IMR-90 (cell line): ENCODE data around the gene STAMBPL1. TPM values are rescaled to one million over a fixed set of nuclear protein-coding genes. Genes with fewer than 3 reads are reported as not detected.

ENCODE experiments used
- ATAC-seq: fragments of 200-7000 bp; cut with Tn5 transposase; 2 replicates; pipeline ENCODE4 v1.9.1; 2020; ENCODE audit warnings: low read depth, mild to moderate bottlenecking, moderate library complexity
- BruUV-seq: library from RNA; stranded (reverse); fragments of 400-500 nt; replicated peaks from 2 replicates; lab custom pipeline; 2021; lab: Mats Ljungman, UMichigan
- CTCF ChIA-PET: fragments of 300-600 bp; formaldehyde crosslinking; extraction: SDS; loops from one replicate; lab custom pipeline; 2021; ENCODE audit warnings: antibody characterized with exemption; lab: Yijun Ruan, JAX
- POLR2A ChIA-PET: fragments of 300-600 bp; sonication (Branson Sonifier 250); formaldehyde crosslinking; loops from one replicate; lab custom pipeline; 2022; ENCODE audit warnings: antibody characterized with exemption; ENCODE audit not compliant: unreplicated experiment; lab: Charles Lee
- DNase-seq: peaks from one replicate; pipeline ENCODE4 v3.0.0; 2013
- H2AFZ ChIP-seq: replicated peaks from 2 replicates; pipeline ENCODE3; 2013; ENCODE audit warnings: low read length, mild to moderate bottlenecking; ENCODE audit not compliant: poor library complexity
- H2AK5ac ChIP-seq: 2 replicates; pipeline ENCODE4 v1.6.1; 2013; ENCODE audit warnings: low read depth, low read length, inconsistent platforms
- H2AK9ac ChIP-seq: replicated peaks from 2 replicates; pipeline ENCODE3; 2013; ENCODE audit warnings: mild to moderate bottlenecking, low read depth, low read length, moderate library complexity; ENCODE audit not compliant: poor library complexity
- H2BK120ac ChIP-seq: 2 replicates; pipeline ENCODE4 v1.6.1; 2013; ENCODE audit warnings: low read depth, low read length, inconsistent platforms
- H2BK15ac ChIP-seq: 3 replicates; pipeline ENCODE4 v1.6.1; 2013; ENCODE audit warnings: low read depth, low read length, inconsistent platforms
- H2BK20ac ChIP-seq: 2 replicates; pipeline ENCODE4 v1.6.1; 2013; ENCODE audit warnings: low read depth, mild to moderate bottlenecking, inconsistent platforms, low read length, moderate library complexity
- H2BK5ac ChIP-seq: 2 replicates; pipeline ENCODE4 v1.6.1; 2013; ENCODE audit warnings: mild to moderate bottlenecking, low read depth, low read length, inconsistent platforms; ENCODE audit not compliant: poor library complexity, severe bottlenecking
- H3K14ac ChIP-seq: replicated peaks from 2 replicates; pipeline ENCODE4 v1.6.1; 2013; ENCODE audit warnings: low read depth, low read length, inconsistent platforms
- H3K18ac ChIP-seq: 2 replicates; pipeline ENCODE4 v1.6.1; 2013; ENCODE audit warnings: low read depth, low read length, control low read depth
- H3K23ac ChIP-seq: 2 replicates; pipeline ENCODE4 v1.6.1; 2013; ENCODE audit warnings: low read depth, low read length, inconsistent platforms
- H3K27ac ChIP-seq: 2 replicates; pipeline ENCODE4 v1.5.1; 2013; ENCODE audit warnings: mild to moderate bottlenecking, control low read depth, low read length; ENCODE audit not compliant: insufficient read depth
- H3K27me3 ChIP-seq: 2 replicates; pipeline ENCODE4 v1.6.1; 2013; ENCODE audit warnings: low read length; ENCODE audit not compliant: control insufficient read depth, insufficient read depth
- H3K36me3 ChIP-seq: 2 replicates; pipeline ENCODE4 v1.6.1; 2013; ENCODE audit warnings: low read length, mixed read lengths; ENCODE audit not compliant: control insufficient read depth, insufficient read depth
- H3K4ac ChIP-seq: 2 replicates; pipeline ENCODE4 v1.6.1; 2013; ENCODE audit warnings: low read depth, low read length, inconsistent platforms
- H3K4me1 ChIP-seq: 2 replicates; pipeline ENCODE4 v1.6.1; 2013; ENCODE audit warnings: low read length, mixed read lengths; ENCODE audit not compliant: control insufficient read depth, insufficient read depth
- H3K4me2 ChIP-seq: 2 replicates; pipeline ENCODE4 v1.6.1; 2013; ENCODE audit warnings: low read depth, mild to moderate bottlenecking, control low read depth, low read length, moderate library complexity
- H3K4me3 ChIP-seq: 2 replicates; pipeline ENCODE4 v1.5.1; 2013; ENCODE audit warnings: low read depth, mild to moderate bottlenecking, control low read depth, low read length, moderate library complexity; ENCODE audit not compliant: insufficient read depth
- H3K56ac ChIP-seq: 2 replicates; pipeline ENCODE4 v1.6.1; 2013; ENCODE audit warnings: low read length, inconsistent platforms; ENCODE audit not compliant: insufficient read depth; ENCODE audit errors: extremely low read depth
- H3K79me1 ChIP-seq, 2 experiments: 2 replicates each; pipeline ENCODE4 v1.6.1; 2013; ENCODE audit warnings: low read length in 2 of 2, inconsistent platforms in 1 of 2, low read depth in 1 of 2
- H3K9ac ChIP-seq: 2 replicates; pipeline ENCODE4 v1.6.1; 2013; ENCODE audit warnings: low read depth, low read length, control low read depth
- H3K9me1 ChIP-seq: 2 replicates; pipeline ENCODE4 v1.6.1; 2013; ENCODE audit warnings: low read length, inconsistent platforms; ENCODE audit not compliant: insufficient read depth
- H3K9me3 ChIP-seq: 2 replicates; pipeline ENCODE4 v1.6.1; 2013; ENCODE audit warnings: low read length; ENCODE audit not compliant: control insufficient read depth, insufficient read depth
- H4K20me1 ChIP-seq: 2 replicates; pipeline ENCODE4 v1.6.1; 2013; ENCODE audit warnings: low read length, inconsistent platforms; ENCODE audit not compliant: insufficient read depth
- H4K5ac ChIP-seq: 2 replicates; pipeline ENCODE4 v1.6.1; 2013; ENCODE audit warnings: mild to moderate bottlenecking, low read depth, low read length, control low read depth
- H4K8ac ChIP-seq, 2 experiments: 2 replicates each; pipeline ENCODE4 v1.6.1; 2013; ENCODE audit warnings: low read depth in 2 of 2, low read length in 2 of 2, control low read depth in 1 of 2, inconsistent platforms in 1 of 2
- H4K91ac ChIP-seq: 2 replicates; pipeline ENCODE4 v1.6.1; 2013; ENCODE audit warnings: low read depth, low read length, inconsistent platforms; ENCODE audit not compliant: insufficient read depth
- MAFK ChIP-seq: IDR thresholded peaks from 2 replicates; pipeline ENCODE4 v1.6.1; 2012; ENCODE audit warnings: low read depth, low read length, improper control_type of control experiment
- NFE2L2 ChIP-seq: fragments of 150-350 bp; IDR thresholded peaks from 2 replicates; pipeline ENCODE4 v1.6.1; 2016; ENCODE audit warnings: low read depth, mild to moderate bottlenecking, low read length
- RFX5 ChIP-seq: IDR thresholded peaks from 2 replicates; pipeline ENCODE4 v1.8.0; 2012; ENCODE audit warnings: low read depth, mild to moderate bottlenecking, low read length, moderate library complexity
- WGBS, 2 experiments: methylation state at CpG; one replicate each; pipeline versions ENCODE4 v1.1.5 to v1.1.7; 2013; ENCODE audit warnings: missing lambda C conversion rate in 2 of 2; ENCODE audit not compliant: insufficient read length in 1 of 2; ENCODE audit errors: extremely low coverage in 2 of 2; 5-methylcytosine and 5-hydroxymethylcytosine counted together
- dilution Hi-C: fragments of 300-500 bp; cut with HindIII; formaldehyde crosslinking; loops from one replicate; pipeline ENCODE4 v1.14.3; 2018; ENCODE audit warnings: low sequenced_read_pairs; ENCODE audit not compliant: unreplicated experiment
- in situ Hi-C: fragments of 300-500 bp; cut with MboI; formaldehyde crosslinking; loops from 3 replicates; pipeline ENCODE4 v1.14.3; 2019; ENCODE audit warnings: low sequenced_read_pairs, inconsistent platforms, mixed read lengths
- intact Hi-C: fragments of 100-400 bp; cut with micrococcal nuclease; formaldehyde crosslinking; loops from 2 replicates; pipeline ENCODE4 v1.10.0; 2022
- polyA plus RNA-seq, 3 experiments: library from polyadenylated mRNA; depleted of rRNA; stranded (reverse); fragments of >200 nt; gene quantifications; 2 replicates each; pipeline ENCODE4 v1.2.3, GENCODE V29; 2012; ENCODE audit warnings: low replicate concordance in 1 of 3
- total RNA-seq: library from RNA; depleted of rRNA; stranded (reverse); fragments of >200 nt; gene quantifications from 2 replicates; pipeline ENCODE4 v1.2.3, GENCODE V29; 2012
- TF ChIP-seq, protein P1 (sequence below): fragments of 150-350 bp; IDR thresholded peaks from 2 replicates; pipeline ENCODE4 v1.6.1; 2017; ENCODE audit warnings: mild to moderate bottlenecking, antibody characterized with exemption, low read length, low read depth

Gene STAMBPL1
- total and polyA plus RNA-seq, 2 of the 4 experiments (the other 2 are of a cell fraction) = 26.8 to 28.1 TPM

- peak overlapping the region; percentile 82 for H3K4ac ChIP-seq
- peak overlapping the region; percentile 98 for H2AK5ac ChIP-seq
- H2BK5ac ChIP-seq = peak overlapping the region; percentile 94
- H4K20me1 ChIP-seq = no peaks in the 10 kb centered on the region
- ChIA-PET POLR2A (interaction anchor here (0.7 kb wide), 1 partner anchor 11 kb away, joined by 3 read pairs; no protein-coding TSS in a partner anchor), CTCF (no interaction called here)
- intact Hi-C loops (no loop called here), dilution Hi-C loops (no loop called here), in situ Hi-C loops (no loop called here)
- no peak overlapping the region for H2AK9ac ChIP-seq
- peak overlapping the region; percentile 71; the same call in 1 of the 2 replicates for H3K23ac ChIP-seq
- peak overlapping the region; percentile 91 for H2BK15ac ChIP-seq
- peak overlapping the region; percentile 96 for H2BK120ac ChIP-seq
- no peak for DNase-seq
- H2AFZ ChIP-seq = no peak overlapping the region
- H3K27ac ChIP-seq = peak overlapping the region; percentile 92
- no peak for ATAC-seq
- no TSS peak for BruUV-seq
- peak overlapping the region; percentile 95 for H2BK20ac ChIP-seq
- H3K9ac ChIP-seq = peak overlapping the region; percentile 48; the same call in 1 of the 2 replicates
- no peaks in the 10 kb centered on the region for H3K9me3 ChIP-seq
- no peak for TF ChIP-seq NFE2L2
- 0 out of 2 replicates have a peak, but pooled peaks have one; percentile 34 for TF ChIP-seq MAFK
- no peak for TF ChIP-seq RFX5
- TF ChIP-seq, protein P1, sequence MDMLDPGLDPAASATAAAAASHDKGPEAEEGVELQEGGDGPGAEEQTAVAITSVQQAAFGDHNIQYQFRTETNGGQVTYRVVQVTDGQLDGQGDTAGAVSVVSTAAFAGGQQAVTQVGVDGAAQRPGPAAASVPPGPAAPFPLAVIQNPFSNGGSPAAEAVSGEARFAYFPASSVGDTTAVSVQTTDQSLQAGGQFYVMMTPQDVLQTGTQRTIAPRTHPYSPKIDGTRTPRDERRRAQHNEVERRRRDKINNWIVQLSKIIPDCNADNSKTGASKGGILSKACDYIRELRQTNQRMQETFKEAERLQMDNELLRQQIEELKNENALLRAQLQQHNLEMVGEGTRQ = no peak
- H4K8ac ChIP-seq = peak overlapping the region; percentile 91 to 94
- H4K91ac ChIP-seq = peak overlapping the region; percentile 85
- no peaks in the 10 kb centered on the region for H3K27me3 ChIP-seq
- H3K4me1 ChIP-seq = peaks cover 35% of the 10 kb centered on the region
- H3K4me2 ChIP-seq = peak overlapping the region; percentile 74; the same call in 1 of the 2 replicates
- peak overlapping the region; percentile 92 for H3K14ac ChIP-seq
- peak overlapping the region; percentile 50 for H3K56ac ChIP-seq
- no peak overlapping the region for H3K4me3 ChIP-seq
- WGBS, 2 experiments = 40% methylated on average over 1 of the region's 1 CpG; no CpG with 5 or more reads in 1 of the 2 experiments
- peaks cover 18% of the 10 kb centered on the region for H3K9me1 ChIP-seq
- peaks cover 2% of the 10 kb centered on the region; the same call in 1 of the 2 replicates for H3K36me3 ChIP-seq
- peak overlapping the region; percentile 96 for H3K18ac ChIP-seq
- peaks cover 17 to 56% of the 10 kb centered on the region in 2 experiments for H3K79me1 ChIP-seq
- peak overlapping the region; percentile 92 for H4K5ac ChIP-seq
Observed at GRCh38 chr10:88889559-88890337, 9.7 kb downstream of the STAMBPL1 start.
